Ramos (cell line): ENCODE results near the gene REEP3.

ENCODE experiments used
- in situ Hi-C: fragments of 300-500 bp; cut with MboI; formaldehyde crosslinking; loops from one replicate; pipeline ENCODE4 v1.14.3; 2022; ENCODE audit warnings: low sequenced_read_pairs; ENCODE audit not compliant: unreplicated experiment

Gene REEP3

GRCh38 chr10:63504145-63504881, 16.9 kb upstream of the REEP3 start:
- in situ Hi-C loops: no loop called here

- in situ Hi-C loops: no loop called here
Observed at GRCh38 chr10:63505562-63505961, 15.6 kb upstream of the REEP3 start.

- in situ Hi-C loops: no loop called here
Observed at GRCh38 chr10:63506554-63506953, 14.6 kb upstream of the REEP3 start.

GRCh38 chr10:63515002-63515763, 6.0 kb upstream of the REEP3 start:
- in situ Hi-C loops: no loop called here

- in situ Hi-C loops: no loop called here
Observed at GRCh38 chr10:63516207-63516606, 5.0 kb upstream of the REEP3 start.

- in situ Hi-C loops: no loop called here
Observed at GRCh38 chr10:63518690-63519288, 2.4 kb upstream of the REEP3 start.

DNA sequence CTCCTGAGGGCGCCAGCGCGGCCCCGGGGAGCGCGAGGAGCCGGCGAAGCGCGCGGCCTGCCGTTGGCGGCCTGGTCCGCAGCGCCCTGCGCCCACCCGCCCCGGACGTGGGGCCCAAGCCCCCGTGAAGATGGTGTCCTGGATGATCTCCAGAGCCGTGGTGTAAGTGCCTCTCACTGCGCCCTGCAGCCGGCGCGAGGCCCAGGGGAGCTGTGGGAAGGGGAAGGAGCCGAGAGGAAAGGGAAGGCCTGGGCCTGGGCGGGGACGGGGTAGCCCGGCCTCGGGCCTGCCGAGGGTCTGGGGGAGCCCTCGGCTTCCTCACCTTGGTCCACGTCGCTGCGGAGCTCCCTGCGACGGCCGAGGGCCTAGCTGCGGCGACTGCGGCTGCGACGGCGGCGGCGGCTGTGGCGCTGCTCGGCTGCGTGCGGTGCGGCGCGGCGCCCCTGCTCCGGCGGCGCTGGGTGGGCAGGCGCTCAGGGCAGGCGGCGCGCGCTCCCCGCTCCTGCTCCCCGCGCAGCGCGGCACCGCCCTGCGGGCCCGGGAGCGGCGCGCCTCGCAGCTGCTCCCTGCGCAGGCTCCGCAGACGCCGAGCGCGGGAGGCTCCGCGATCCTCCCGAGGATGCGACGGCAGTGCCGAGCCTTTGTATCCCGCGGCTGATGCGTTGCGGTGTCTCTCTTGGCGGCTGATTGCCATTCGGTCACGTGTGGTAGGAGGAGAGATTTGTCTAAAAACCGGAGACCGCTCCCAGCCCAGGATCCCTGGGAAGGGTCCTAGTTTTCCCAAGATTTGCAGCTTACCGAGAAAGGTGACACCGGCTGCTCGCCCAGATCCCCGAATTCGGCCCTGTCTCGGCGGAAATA, 445 bp downstream of the REEP3 start:
- in situ Hi-C loops: no loop called here

DNA sequence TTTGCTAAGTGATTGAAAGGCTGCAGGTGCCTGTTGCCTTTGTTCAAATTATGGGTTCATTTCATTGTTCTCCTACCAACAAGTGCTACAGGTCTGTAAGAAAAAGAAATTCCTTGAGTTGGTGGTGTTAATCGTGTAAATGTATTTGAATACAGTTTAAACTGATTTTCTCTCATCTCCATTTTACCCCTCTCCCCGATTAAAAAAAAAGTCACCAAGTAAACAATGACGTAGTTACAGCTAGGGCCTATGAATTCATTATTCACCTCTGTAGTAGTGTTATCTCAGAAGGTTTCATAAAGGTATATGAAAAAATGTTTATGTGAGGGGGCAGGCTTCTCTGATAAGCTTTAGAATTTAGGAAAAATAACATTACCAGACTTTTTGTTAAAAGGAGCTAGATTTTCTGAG, 1.1 kb downstream of the REEP3 start:
- in situ Hi-C loops: no loop called here

- in situ Hi-C loops: no loop called here
Observed at GRCh38 chr10:63522995-63523394, 1.8 kb downstream of the REEP3 start.

- in situ Hi-C loops: no loop called here
Observed at GRCh38 chr10:63525021-63525420, 3.8 kb downstream of the REEP3 start.

- in situ Hi-C loops: no loop called here
Observed at GRCh38 chr10:63527401-63527800, 6.2 kb downstream of the REEP3 start.

DNA sequence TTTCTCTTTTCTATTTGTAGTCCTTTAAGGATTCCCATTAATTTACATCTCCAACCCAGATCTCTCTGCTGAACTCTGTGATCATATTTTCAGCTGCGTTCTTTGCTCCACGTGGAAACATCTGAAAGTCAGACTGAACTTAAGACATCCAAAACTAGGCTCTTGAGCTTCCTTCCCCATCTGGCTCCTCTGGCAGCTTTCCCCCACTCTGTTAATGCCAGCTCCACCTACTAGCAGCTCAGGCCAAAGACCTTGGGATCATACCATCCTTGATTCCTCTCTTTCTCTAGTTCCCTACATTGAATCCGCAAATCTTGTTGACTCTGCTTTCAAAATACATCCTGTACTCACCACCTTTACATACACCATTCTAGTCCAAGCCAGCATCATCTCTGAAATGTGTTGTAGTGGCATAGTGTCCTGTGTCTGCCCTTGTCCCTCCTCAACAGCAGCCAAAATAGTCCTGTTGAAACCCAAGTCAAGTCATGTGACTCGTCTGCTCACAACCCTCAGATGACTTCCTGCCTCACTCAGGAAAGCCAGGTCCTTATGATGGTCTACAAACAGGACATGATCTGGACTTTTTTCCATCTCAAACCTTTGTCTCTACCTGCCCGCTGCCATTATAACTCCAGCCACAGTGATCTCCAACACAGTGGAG, 7.0 kb downstream of the REEP3 start:
- in situ Hi-C loops: no loop called here

GRCh38 chr10:63530409-63530808, 9.2 kb downstream of the REEP3 start:
- in situ Hi-C loops: no loop called here

DNA sequence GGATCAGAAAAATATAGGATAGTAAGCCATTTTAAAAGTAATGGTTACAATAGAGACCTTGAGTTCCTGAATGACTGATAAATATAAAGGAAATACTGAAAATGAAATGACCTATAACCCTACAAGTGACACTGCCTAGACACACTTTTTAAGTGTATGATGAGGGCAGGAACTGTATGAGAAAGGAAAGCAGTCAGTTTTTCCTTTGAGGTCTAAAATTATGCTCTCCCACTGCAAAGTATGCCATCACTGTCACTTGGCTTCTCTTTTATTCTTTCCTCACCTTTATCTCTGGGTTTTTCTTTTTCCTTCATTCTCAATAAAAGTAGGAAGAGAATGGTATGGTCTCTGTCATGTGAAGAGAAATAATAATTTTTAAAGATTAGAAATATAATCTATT, 13.5 kb downstream of the REEP3 start:
- in situ Hi-C loops: no loop called here

GRCh38 chr10:63536698-63537097, 15.5 kb downstream of the REEP3 start:
- in situ Hi-C loops: no loop called here

GRCh38 chr10:63537536-63537935, 16.3 kb downstream of the REEP3 start:
- in situ Hi-C loops: no loop called here

DNA sequence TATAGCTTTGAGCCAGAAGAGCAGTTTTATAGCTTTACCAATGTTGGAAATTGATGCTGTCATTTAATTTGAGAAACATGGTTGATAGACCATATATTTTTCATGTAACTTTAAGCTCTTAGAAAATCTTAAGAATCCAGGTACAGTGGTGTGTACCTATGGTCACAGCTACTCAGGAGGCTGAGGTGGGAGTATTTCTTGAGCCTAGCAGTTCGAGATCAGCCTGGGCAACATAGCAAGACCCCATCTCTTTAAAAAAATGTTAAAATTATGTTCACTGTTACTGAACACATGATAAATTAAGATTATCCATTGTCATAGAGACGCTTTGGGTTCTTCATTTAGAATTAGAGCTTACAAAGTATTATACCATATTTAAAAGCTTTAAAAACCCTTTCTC, 18.2 kb downstream of the REEP3 start:
- in situ Hi-C loops: no loop called here

DNA sequence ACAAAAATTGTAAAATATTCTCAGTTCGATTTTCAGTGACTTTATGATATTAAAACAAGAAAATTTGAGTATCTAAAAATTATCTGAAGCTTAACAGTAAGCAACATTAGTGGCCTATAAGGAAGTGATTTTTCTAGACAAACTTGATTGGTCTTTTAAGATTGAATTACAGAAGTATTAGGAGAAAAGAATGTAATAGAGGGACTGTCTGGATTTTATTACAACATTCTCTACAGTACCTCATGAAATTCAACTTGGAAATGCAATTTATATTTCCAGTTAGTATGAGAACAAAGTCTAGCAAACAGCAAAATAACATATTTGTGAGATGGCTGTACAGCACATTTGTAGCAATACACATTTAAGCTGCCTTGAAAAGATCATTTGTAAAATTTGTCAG, 18.8 kb downstream of the REEP3 start:
- in situ Hi-C loops: no loop called here

DNA sequence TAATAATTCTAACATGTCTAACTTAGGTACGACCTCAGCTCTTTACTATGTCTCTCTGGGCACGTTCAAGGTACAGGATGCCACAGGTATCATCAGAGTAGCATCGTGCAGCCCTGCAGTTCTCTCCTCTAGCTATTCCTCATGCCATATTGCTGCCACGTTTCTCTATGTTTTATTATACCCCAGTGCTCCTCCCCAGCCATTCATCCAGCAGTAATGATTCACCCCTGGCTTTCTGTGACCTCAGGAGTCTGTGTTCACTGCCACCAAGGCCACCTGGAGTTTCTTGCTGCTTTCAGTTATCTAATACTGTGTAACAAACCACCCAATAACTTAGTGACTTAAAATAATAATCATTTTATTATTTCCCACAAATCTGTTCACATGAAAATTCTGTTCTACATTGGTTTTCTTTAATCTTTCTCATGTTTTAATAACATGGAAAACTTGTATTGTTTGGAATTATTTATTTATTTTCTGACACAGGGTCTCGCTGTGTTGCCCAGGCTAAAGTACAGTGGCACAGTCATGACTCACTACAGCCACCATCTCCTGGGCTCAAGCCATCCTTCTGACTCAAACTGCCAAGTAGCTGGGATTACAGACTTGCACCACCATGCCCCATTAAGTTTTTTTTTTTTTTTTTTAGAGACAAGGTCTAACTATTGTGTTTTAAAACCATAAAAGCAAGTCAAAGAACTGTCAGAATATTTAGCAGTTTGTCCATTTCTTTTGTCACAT, 21.8 kb downstream of the REEP3 start:
- in situ Hi-C loops: no loop called here
